Daoy (cell line): ENCODE results near the gene TNFRSF19. TPM values are rescaled to one million over a fixed set of nuclear protein-coding genes. Genes with fewer than 3 reads are reported as not detected.
A peak's percentile ranks its signal among the peaks of the same experiment; 100 is the strongest.
"Not testable (repeated sequence)": the region's sequence is repeated elsewhere in the genome, so short reads cannot be mapped to it uniquely, and the experiment has no call there.

Experiments used
- DNase-seq: peaks from one replicate; pipeline ENCODE4 v3.0.0-alpha.2; 2015; ENCODE audit warnings: low read depth
- total RNA-seq: library from RNA; depleted of rRNA; stranded (reverse); fragments of >200 nt; shearing (Covaris generic); gene quantifications from 2 replicates; pipeline ENCODE4 v1.2.3, GENCODE V29; 2014

Gene TNFRSF19
- total RNA-seq, 1 experiment from 2014 or later = 4.2 TPM

DNA sequence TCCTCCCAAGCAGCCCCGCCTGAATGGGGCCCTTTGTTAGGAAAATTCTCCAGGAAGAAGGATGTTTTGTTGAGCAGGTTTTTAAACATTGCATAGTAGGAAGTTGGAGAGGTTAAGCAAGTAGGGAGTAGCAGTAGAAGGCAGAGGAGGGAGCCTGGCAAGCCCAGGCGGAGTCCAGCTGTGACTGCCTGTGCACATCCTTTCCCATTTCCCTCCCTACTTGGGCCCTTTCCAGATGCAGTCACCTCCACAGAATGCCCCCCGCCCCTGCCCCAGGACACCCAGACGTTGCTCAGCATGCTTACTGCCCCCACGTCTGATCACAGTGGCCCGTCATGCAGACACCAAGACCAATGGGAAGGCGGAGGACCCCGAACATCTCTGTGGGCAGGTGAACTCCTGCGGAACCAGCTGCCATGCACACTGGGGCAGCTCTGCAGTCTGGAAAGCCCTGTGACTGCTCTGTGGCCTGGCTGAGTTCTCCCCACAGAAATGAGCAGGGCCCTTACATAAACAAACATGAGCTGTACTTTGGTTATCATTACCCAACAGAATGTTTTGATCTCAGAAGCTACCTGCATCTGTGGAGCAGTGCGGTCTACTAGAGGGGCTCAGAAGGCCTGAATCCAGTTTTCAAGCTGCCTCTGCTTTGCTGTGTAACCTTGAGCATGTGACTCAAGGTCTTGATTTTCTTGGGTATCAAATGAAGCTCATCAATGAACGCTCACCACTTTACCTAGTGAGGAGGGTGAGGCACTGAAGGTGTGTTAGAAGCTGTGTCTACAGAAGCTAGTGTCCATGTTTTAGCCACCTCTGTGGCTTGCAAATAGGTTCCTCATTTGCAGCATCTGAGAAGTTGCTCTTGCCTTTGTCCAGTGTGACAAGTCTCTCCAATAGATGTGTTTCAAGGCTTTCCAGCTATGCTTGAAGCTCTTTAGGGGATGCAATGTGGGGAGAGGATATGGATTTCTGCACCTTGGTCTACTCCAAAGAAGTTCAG, 84.2 kb downstream of the TNFRSF19 start:
- DNase-seq = peak; percentile 41

DNA sequence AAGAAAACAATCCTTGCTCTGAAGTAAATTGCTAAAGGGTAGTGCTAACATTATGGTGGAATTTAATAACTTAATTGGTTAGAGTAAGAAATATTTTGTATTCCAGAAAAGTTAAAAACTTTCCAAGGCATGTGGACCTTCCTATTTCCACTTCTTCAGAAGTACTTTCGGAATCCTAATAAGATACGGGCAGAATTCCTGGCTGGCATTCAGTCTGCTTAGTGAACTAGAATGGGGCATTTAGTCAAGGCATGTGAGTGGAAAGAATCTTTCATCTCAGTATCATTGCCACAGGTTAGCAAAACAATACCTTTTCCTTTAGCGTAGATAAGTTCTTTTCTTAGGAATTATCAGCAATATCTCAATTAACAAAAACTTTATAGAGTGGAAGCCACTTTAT, 85.1 kb downstream of the TNFRSF19 start:
- DNase-seq = no peak

DNA sequence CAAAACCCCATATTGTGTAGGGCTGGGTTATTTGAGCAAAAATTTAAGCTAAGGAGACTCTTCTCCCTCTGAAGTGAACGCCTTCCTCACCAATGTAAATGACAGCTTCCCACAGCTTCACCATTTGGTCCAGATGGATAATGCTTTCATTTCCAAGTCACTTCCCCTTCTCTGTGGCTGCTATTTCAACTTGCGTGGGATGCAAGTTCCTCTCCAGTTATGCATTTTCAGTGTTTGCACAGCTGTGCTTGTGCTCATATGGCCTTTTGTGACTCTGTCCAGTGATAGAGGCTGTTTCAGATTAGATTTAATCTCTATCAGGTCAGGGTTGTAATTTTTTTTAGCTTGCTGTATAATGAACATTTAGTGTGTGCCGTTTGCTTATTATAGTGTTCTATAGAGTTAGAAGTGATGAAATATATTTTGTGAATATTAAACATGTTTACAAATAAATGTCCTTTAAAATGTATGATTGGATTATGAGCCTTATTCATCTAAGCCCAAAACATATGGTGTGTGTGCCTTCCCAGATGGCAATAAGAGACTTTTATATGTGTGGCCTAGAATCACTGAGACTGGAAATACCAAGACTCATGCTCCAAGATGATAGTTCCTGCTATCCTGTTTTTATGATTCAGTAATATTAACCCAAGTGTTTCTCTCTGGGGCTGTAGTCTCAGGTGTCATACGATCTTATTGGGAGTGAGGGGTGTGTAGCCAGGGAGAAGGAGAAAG, 86.6 kb downstream of the TNFRSF19 start:
- peak; percentile 66 for DNase-seq

DNA sequence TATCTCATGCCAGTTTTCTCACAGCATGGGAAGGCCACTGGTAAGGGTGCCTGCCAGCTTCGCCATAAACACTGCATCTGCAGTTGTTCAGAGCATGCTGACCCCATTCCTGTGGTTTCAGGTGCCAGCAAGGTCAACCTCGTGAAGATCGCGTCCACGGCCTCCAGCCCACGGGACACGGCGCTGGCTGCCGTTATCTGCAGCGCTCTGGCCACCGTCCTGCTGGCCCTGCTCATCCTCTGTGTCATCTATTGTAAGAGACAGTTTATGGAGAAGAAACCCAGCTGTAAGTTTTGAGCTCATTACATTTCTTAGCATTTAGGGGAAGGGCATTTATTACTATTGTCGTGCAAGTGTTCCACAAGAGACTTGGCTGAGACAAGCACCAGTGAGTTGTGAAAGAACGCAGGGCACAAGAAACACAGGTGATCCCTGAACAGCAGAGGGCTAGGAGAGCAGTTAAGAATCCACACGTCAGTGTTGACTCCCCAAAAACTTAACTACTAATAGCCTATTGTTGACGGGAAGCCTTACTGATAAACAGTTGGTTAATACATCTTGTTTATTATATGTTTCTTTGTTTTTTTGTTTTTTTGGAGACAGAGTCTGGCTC, 88.8 kb downstream of the TNFRSF19 start:
- DNase-seq = no peak

DNA sequence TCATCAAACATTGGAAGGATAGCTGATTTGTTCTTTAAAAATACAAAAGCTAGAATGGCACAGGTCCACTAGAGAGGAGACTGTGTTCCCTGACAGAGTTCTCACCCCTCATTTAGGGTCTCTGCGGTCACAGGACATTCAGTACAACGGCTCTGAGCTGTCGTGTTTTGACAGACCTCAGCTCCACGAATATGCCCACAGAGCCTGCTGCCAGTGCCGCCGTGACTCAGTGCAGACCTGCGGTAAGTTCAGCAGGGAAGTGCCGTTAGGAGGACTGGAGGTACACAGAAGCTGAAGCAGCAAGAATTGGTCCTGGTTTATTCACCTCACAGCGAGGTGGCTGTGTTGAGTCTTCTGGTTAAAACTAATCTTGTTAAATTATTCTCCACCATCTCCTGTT, 90.0 kb downstream of the TNFRSF19 start:
- peak; percentile 17 for DNase-seq

DNA sequence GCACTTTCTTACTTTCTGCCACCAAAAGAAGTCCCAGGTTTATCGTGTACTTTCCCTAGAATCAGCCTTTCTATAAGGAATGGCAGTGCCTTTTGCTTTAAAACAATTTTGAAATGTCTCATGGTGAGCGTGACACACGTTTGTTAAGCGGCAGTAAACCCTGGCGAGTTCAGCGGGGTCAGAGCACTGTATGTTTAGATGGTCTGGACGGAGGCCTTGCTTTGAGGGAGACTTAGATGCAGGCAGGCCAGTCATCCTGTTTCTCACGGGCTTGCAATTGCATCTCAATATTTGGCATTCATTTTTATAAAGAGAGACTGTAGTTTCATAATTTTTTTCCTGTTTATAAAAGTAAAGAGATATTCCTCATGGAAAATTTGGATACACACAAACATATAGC, 96.4 kb downstream of the TNFRSF19 start:
- DNase-seq = no peak

DNA sequence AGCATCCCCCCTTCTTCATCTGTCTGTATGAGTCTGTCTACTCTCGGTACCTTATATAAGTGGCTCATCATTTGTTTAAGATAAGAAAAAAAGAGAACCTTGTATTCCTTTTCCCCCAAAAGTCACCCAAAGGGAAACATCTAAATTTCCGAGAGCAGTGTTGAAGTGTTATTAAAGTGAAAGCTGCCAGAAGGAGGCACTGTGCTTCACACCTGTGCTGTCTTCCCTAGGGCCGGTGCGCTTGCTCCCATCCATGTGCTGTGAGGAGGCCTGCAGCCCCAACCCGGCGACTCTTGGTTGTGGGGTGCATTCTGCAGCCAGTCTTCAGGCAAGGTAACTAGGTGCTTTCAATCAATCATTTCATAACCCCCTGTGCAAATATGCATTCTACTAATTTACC, 97.5 kb downstream of the TNFRSF19 start:
- no peak for DNase-seq

DNA sequence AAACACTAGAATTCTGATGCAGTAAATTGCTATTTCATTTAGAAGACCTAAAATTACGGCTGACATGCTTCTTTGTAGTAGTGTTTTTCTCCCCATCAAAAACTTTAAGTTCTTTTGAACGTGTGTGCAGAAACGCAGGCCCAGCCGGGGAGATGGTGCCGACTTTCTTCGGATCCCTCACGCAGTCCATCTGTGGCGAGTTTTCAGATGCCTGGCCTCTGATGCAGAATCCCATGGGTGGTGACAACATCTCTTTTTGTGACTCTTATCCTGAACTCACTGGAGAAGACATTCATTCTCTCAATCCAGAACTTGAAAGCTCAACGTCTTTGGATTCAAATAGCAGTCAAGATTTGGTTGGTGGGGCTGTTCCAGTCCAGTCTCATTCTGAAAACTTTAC, 98.3 kb downstream of the TNFRSF19 start:
- no peak for DNase-seq

DNA sequence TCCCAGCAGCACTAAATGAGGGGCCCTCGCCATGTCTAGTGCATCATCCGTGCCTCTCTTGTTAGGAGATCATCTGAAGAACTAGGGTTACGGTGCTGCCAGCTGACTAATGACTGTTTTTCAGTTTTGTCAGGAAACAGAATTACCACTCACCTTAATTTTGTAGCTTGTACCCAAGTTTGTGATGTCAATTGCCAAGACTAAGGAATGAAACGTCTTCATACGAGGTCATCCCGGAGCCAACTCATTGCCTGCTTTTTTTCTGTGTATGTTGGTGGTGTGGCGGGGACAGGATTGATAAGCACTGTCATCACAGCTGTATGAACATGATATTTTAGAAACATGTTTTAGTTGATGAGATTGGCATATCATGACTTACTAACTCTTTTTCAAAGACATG, 100.6 kb downstream of the TNFRSF19 start:
- DNase-seq = no peak

DNA sequence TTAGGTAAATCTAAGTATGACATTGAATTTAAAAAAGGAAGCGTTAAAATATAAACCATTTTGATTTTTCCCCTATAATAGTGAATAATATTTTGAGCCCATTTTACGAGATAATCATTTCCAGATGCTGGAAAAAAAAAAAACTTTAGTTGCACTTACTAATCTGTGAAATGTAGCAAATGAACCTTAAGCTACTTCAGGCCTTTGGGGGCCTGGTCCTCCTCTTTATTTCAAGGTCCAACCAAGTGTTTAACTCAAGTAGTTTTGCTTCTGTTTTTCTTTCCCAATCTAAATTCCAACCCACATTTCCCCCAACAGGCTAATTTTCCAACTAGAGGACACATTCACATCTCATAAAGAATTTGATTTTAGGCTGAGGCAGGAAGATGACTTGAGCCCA, 101.2 kb downstream of the TNFRSF19 start:
- DNase-seq = no peak

DNA sequence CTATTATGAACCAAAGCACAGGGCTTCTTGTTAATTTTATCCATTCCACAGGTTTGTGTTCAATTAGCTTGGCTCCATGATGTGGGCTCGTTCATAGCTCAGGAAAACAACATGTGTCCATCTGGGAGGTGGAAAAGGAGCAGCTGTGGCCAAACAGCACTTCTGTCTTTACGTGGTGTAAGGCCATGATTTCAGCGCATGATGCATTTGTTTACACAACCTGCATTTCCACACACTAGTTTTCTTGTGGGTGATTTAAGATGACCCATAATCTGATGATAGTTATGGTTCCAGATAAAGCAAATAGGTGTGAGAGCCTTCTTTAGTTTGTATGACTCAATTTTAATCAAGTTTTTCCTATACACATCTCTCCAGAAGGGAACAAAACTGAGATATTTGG, 101.7 kb downstream of the TNFRSF19 start:
- DNase-seq = no peak

DNA sequence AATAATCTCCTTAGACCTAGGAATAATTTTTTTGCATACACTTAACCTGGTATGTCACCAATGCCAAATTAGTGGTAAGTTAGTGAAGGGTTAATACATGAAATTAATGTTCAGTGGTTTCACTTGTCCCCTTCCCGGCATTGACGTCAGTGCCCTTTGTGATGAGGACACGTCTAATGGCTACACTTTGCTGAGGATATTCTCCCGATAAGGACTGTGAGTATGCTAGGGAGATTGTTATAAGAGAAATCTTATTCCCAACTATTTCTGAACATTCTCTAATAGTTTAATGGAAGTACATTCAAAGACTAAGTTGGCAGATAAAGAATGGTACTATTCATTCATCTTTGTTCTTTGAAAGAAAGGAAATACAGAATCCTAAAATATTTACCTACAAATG, 102.4 kb downstream of the TNFRSF19 start:
- DNase-seq = no peak

DNA sequence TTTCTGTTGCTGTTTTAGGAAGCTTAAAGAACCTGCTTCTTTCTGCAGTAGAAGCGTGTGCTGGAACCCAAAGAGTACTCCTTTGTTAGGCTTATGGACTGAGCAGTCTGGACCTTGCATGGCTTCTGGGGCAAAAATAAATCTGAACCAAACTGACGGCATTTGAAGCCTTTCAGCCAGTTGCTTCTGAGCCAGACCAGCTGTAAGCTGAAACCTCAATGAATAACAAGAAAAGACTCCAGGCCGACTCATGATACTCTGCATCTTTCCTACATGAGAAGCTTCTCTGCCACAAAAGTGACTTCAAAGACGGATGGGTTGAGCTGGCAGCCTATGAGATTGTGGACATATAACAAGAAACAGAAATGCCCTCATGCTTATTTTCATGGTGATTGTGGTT, 103.1 kb downstream of the TNFRSF19 start:
- peak; percentile 57 for DNase-seq

DNA sequence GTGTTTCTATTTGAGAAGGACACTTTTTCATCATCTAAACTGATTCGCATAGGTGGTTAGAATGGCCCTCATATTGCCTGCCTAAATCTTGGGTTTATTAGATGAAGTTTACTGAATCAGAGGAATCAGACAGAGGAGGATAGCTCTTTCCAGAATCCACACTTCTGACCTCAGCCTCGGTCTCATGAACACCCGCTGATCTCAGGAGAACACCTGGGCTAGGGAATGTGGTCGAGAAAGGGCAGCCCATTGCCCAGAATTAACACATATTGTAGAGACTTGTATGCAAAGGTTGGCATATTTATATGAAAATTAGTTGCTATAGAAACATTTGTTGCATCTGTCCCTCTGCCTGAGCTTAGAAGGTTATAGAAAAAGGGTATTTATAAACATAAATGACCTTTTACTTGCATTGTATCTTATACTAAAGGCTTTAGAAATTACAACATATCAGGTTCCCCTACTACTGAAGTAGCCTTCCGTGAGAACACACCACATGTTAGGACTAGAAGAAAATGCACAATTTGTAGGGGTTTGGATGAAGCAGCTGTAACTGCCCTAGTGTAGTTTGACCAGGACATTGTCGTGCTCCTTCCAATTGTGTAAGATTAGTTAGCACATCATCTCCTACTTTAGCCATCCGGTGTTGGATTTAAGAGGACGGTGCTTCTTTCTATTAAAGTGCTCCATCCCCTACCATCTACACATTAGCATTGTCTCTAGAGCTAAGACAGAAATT, 103.8 kb downstream of the TNFRSF19 start:
- DNase-seq = no peak

DNA sequence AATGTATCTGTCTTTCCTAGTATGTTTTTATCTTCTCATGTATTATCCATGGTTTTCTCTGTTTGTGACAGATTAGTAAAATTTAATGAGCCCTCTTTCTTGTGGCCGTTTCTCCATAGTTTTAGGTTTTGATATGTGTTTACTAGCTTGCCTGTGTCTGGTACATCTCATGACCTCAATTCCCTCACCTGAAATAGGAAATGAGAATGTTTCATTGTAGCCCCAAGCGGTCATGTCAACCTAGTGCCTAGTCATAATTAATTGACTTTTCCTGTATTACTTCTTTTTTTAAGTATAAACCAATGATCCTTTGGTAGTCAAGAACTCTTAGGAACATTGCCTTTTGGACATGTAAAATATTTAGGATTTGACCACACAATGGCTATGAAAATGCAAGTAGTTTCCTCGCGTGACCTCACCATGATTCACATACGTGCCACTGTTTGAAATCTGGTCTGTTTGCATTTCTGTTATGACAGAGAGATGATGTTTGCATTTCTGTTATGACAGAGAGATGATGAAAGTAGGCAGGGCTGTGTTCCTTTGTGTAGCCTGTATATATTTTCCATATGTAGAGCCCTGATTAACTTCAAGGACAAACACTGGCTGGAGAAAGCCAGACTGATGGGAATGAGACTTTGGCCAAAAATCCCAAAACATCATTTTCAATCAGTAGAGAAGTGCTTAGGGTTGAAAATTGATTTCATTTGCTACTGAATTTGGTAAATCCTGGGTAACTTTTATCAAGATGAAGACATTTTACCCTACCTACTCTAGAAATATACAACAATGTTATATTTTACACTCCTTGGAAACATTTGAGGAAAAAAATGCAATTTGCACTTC, 104.8 kb downstream of the TNFRSF19 start:
- peak; percentile 46 for DNase-seq

DNA sequence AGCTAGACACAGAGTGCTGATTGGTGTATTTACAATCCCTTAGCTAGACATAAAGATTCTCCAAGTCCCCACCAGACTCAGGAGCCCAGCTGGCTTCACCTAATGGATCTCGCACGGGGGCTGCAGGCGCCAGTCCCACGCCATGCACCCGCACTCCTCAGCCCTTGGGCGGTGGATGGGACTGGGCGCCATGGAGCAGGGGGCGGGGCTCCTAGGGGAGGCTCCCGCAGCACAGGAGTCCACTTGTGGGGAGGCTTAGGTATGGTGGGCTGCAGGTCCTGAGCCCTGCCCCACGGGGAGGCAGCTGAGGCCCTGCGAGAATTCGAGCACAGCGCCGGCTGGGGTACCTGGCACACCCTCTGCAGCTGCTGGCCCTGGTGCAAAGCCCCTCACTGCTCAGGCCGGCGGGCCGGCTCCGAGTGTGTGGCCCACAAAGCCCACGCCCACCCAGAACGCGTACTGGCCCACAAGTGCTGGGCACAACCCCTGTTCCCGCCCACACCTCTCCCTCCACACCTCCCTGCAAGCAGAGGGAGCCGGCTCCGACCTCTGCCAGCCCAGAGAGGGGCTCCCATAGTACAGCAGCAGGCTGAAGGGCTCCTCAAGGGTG, 107.6 kb downstream of the TNFRSF19 start:
- not testable (repeated sequence) for DNase-seq

DNA sequence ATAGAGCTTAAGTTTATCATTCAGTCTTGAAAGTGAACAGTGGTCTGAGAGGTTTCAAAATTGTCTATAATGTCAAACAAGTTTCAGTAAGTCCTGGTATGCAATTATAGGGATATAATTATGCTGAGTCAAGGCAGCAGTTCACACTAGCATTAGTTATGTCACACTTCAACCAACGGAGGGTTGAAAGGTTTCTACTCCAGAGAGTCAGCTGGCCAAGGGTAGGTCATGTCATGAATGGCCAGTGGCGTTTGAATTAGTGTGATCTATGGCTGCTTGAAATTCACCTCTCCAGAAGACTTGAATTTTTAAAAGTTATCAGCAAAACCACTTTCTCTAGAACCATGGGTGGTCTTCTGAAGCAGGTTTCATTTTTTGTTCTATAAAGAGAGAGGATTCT, 108.6 kb downstream of the TNFRSF19 start:
- no peak for DNase-seq

DNA sequence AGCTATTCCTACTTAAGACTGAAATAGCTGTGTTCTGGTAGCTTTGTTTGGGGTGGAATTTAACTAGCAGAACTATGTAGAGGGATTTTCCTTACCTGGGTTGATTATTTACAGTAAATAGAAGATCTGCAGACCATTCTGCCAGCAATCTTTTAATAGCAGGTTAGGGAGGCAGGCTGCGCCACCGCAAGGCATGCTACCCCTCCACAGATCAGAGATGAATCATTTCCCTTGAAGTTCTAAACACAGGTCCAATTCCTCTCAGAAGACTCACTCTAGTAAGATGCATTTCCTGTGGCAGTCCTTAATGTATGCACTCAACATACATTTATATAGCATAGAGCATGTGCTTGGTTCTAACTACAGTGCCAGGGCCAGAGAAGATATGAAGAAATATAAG, 109.0 kb downstream of the TNFRSF19 start:
- peak; percentile 31 for DNase-seq

DNA sequence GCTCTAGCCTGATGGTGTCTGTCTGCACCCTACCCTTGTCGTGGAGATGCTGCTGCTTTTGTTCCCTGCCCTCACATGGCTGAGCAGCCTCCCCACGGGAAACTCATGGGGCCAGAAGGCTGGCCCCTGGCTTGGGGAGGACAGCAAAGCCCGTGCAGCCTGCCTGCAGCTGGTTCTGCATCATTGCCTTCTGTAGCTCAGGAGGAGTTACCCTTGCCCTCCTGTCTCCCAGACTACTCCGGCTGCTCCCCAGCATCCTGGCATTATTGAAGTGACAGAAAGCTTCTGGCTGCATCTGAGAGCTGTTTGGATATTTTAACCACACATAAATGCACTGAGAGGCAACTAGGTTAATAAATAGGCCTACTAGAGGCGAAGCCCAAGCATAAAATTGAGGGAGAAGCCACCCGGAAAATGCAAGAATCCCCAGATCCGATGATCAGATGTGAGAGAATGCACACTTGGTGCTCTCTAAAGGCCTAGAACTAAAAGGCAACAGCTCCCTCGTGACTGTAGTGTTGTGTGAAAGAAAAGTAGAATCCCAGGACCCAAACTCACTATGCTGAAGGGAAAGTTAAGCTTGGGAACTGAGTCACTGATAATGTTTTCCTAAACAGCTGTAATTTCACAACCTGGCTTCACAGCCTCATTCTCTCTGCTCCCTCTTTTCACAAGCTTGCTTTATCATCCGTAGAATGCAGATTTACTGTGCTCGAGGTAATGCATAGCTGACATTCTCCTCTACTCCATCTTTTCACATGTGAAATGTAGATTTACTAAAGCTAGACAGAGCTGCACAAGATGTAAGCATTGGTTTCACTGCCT, 110.8 kb downstream of the TNFRSF19 start:
- no peak for DNase-seq
